ENCODE measurements around the gene RPP30.

DNA sequence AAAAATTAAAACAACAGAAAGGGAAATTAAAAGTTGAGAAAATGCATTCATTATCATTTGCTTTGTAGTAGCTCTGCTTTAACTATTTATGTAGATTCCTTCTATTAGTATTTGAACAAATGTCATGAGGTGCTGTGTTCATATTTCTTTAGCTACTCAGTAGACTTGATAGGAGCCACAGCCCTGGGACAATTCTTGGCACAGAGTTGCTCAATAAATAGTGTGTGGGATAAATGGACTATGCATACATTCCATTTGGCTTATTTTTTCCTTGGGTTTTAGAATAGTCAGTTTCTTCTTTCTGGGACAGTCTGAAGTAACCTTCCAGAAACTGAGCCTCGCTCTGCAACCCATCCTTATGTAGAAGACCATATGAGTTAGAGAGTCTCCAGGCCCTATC lies 13.4 kb downstream of the RPP30 start:
- TF ChIP-seq CTCF (IDR thresholded peaks at IDR 0.05; ENCODE audit: low read depth, low read length) (no peak), EZH2phosphoT487 (IDR thresholded peaks at IDR 0.05; ENCODE audit: low read depth) (no peak)
